Sigmoid colon (tissue), 4 donors: ENCODE measurements around the gene VSIG10L.

ENCODE experiments used
- CTCF ChIP-seq, 4 experiments: fragments of 450-650 bp in 3 of 4; fragments of 200-600 bp in 1 of 4; IDR thresholded peaks; one replicate each; pipeline ENCODE4 v1.5.1; 2016 to 2019; ENCODE audit warnings: antibody characterized with exemption in 4 of 4, mild to moderate bottlenecking in 3 of 4, moderate library complexity in 2 of 4
- EP300 ChIP-seq, 4 donors: sonication (generic); formaldehyde crosslinking; IDR thresholded peaks; one replicate each; pipeline ENCODE4 v1.6.1; 2017; ENCODE audit warnings: antibody characterized with exemption in 4 of 4
- POLR2A ChIP-seq, 2 donors: fragments of 450-650 bp; IDR thresholded peaks; one replicate each; pipeline ENCODE4 v1.6.1; 2016; ENCODE audit warnings: antibody characterized with exemption in 2 of 2, mild to moderate bottlenecking in 2 of 2, moderate library complexity in 2 of 2
- POLR2AphosphoS5 ChIP-seq, 4 donors: sonication (generic); formaldehyde crosslinking; IDR thresholded peaks; one replicate each; pipeline ENCODE4 v1.6.1; 2017; ENCODE audit warnings: antibody characterized with exemption in 4 of 4

- TF ChIP-seq CTCF (IDR thresholded peaks at IDR 0.05) (no peak), POLR2AphosphoS5 (IDR thresholded peaks at IDR 0.05) (no peak), EP300 (IDR thresholded peaks at IDR 0.05) (no peak), POLR2A (IDR thresholded peaks at IDR 0.05) (no peak)
Measured at GRCh38 chr19:51329411-51329810, 12.5 kb downstream of the VSIG10L start.
